ENCODE measurements around the gene U2AF2.

Gene U2AF2

DNA sequence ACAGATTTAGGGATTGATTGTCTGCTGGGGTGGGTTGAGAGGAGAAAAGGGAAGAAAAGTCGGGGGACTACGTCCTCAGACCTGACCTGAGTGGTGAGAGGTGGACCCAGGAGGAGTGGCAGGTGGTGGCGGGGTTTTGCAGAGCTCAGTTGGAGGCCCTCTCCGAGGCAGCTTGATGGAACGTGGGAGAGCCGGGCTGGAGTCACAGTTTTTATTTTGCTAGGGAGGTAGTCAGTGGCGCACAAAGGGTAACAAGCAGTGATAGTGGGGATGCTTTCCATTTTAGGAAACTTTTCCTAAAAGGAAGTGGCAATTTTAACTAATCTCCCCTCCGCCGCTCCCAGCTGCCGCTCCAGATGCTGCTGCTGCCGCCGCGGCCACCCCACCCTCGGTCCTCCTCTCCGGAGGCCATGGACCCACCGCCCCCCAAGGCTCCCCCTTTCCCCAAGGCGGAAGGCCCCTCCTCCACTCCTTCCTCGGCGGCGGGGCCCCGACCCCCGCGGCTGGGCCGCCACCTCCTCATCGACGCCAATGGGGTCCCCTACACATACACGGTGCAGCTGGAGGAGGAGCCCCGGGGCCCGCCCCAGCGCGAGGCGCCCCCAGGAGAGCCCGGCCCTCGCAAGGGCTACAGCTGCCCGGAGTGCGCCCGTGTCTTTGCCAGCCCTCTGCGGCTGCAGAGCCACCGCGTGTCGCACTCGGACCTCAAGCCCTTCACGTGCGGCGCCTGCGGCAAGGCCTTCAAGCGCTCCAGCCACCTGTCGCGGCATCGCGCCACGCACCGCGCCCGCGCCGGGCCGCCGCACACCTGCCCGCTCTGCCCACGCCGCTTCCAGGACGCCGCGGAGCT lies 12.5 kb upstream of the U2AF2 start:
- TF ChIP-seq, protein P1, sequence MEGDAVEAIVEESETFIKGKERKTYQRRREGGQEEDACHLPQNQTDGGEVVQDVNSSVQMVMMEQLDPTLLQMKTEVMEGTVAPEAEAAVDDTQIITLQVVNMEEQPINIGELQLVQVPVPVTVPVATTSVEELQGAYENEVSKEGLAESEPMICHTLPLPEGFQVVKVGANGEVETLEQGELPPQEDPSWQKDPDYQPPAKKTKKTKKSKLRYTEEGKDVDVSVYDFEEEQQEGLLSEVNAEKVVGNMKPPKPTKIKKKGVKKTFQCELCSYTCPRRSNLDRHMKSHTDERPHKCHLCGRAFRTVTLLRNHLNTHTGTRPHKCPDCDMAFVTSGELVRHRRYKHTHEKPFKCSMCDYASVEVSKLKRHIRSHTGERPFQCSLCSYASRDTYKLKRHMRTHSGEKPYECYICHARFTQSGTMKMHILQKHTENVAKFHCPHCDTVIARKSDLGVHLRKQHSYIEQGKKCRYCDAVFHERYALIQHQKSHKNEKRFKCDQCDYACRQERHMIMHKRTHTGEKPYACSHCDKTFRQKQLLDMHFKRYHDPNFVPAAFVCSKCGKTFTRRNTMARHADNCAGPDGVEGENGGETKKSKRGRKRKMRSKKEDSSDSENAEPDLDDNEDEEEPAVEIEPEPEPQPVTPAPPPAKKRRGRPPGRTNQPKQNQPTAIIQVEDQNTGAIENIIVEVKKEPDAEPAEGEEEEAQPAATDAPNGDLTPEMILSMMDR (IDR thresholded peaks at IDR 0.05; ENCODE audit: low read depth, low read length), result no peak
- DNase-seq (ENCODE audit: low read depth, low spot score), result no peak
- in situ Hi-C loops (cut with HindIII; ENCODE audit: low sequenced_read_pairs), result no loop called here
- H3K4me3 ChIP-seq (ENCODE audit: low read depth, low read length), result peak overlapping the region; percentile 84

DNA sequence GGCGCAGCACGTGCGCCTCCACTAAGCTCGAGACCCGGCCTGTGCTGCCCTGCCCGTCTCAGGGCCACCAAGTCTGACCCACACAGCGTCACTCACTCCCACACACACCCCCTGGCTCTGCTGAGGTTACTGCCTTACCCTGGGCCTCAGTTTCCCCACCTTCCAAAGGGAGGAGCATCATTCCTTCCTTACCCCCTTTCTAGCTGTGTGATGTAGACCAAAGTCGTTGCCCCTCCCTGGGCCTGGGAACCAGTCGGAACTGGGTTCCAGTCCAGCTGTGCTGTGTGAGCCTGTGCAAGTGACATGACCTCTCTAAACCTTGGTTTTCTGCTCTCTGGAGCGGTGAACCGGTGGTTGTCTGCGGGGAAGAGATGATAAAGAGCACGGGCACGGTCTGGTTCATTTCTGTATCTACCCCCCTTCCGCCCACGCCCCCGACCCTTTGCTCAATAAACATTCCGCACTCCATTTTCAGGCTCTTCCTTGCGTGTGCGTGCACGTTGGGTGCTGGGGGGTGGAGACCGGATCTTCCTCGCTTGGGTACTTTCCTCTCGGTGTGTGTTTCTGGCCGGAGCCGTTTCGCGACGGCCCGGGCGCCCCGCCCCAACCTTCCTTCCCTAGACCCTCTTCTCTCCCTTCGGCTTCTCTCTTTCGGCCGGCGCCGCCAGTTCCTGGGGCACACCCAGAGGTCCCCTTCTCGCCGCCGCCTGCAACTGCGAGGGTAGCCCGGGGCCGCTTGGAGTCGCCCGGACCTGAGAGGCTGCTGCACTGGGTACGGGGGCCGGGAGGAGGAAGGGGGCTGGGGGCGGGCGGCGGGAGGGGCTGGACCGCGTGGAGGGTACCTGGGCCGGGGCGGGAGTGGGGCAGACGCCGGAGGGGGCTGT lies 11.6 kb upstream of the U2AF2 start, which contains the start of gene ZNF581:
Gene ZNF581 (plus strand): TSS at position 647 of the 884 bp plus-strand sequence. CDS start 923 bp downstream, outside the sequence.
- DNase-seq (ENCODE audit: low read depth, low spot score), result peak; percentile 67
- TF ChIP-seq, protein P1 (IDR thresholded peaks at IDR 0.05; ENCODE audit: low read depth, low read length), result no peak
- in situ Hi-C loops (cut with HindIII; ENCODE audit: low sequenced_read_pairs), result no loop called here
- peak within 1 kb of the TSS; percentile 84 for H3K4me3 ChIP-seq (ENCODE audit: low read depth, low read length)

DNA sequence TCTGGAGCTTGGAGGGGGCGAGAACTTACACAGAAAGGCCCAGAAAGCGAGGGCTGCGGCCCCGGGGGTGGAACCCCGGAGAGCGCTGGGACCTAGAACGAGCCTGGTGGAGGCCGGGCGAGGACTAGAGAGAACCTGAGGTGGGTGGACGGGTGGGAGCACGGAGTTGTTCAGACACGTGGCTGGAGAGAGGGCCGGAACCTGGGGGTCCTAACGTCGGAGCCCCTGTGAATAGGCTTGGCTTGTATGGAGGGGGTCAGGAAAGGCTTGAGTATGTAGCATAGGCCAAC lies 11.0 kb upstream of the U2AF2 start:
- in situ Hi-C loops (cut with HindIII; ENCODE audit: low sequenced_read_pairs), result no loop called here
- no peak for DNase-seq (ENCODE audit: low read depth, low spot score)
- H3K4me3 ChIP-seq (ENCODE audit: low read depth, low read length), result peak overlapping the region; percentile 75

DNA sequence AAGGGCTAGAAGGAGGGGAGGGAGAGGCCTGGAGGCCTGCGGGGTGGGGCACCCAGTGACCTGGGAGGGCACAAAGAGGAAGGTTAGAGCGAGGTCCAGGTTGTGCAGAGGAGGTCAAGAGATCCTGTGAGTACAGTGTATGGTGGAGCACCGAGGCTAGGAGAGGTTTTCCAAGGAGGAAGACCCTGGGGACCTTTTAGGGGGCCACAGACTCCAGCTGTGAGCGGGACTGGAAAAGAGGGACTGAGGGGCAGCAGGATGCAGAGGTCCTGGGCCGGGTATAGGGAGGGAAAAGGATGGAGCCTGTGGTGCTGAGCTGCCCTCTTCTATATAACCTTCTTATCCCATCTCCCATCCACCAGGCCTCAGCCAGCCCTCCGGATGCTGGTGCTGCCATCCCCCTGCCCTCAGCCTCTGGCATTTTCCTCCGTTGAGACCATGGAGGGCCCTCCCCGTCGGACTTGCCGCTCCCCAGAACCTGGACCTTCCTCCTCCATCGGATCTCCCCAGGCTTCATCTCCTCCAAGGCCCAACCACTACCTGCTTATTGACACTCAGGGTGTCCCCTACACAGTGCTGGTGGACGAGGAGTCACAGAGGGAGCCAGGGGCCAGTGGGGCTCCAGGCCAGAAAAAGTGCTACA lies 10.5 kb upstream of the U2AF2 start:
- in situ Hi-C loops (cut with HindIII; ENCODE audit: low sequenced_read_pairs), result no loop called here
- H3K4me3 ChIP-seq (ENCODE audit: low read depth, low read length), result peak overlapping the region; percentile 75
- TF ChIP-seq, protein P1 (IDR thresholded peaks at IDR 0.05; ENCODE audit: low read depth, low read length), result no peak
- no peak for DNase-seq (ENCODE audit: low read depth, low spot score)

More for the DNA sequence above, 11.0 kb upstream of the U2AF2 start:
- TF ChIP-seq, protein P1 (IDR thresholded peaks at IDR 0.05; ENCODE audit: low read depth, low read length), result no peak

DNA sequence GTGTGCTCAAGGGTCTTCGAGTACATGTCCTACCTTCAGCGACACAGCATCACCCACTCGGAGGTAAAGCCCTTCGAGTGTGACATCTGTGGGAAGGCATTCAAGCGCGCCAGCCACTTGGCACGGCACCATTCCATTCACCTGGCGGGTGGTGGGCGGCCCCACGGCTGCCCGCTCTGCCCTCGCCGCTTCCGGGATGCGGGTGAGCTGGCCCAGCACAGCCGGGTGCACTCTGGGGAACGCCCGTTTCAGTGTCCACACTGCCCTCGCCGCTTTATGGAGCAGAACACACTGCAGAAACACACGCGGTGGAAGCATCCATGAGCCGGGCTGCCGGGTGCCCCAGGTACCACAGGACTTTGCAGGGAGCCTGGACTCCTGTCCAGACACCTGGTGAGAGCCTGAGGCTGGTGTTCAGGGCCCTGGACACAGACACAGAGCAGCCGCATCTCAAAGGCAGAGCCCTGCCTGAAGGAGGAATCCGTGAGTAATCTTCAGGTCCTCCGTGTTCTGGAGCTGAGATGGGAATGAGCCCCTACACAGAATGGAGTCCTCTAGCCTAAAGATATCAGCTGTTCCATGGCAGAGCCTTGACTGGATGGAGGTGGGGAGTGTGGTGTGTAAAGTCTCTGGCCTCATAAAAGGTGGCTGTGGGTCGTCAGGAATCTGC lies 9.9 kb upstream of the U2AF2 start:
- TF ChIP-seq, protein P1 (IDR thresholded peaks at IDR 0.05; ENCODE audit: low read depth, low read length), result no peak
- H3K4me3 ChIP-seq (ENCODE audit: low read depth, low read length), result peak overlapping the region; percentile 75
- DNase-seq (ENCODE audit: low read depth, low spot score), result no peak
- in situ Hi-C loops (cut with HindIII; ENCODE audit: low sequenced_read_pairs), result no loop called here

DNA sequence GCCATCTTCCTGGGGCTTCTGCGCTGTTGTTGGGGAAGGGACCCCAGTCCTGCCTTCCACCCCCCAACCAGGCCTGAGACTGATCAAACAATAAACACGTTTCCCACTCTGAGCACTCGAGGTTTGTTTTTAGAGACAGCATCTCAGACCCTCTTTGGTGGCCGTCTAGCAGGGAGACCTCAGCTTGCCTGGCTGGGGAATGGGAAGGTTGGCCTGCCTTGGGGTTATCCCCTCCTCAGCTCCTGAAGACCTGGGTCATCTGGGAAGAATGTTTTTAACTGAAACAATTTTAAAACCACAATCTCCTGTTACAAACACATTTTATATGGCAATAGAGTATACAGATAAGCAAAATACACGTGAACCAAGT lies 9.3 kb upstream of the U2AF2 start:
- TF ChIP-seq, protein P1 (IDR thresholded peaks at IDR 0.05; ENCODE audit: low read depth, low read length), result no peak
- in situ Hi-C loops (cut with HindIII; ENCODE audit: low sequenced_read_pairs), result no loop called here
- H3K4me3 ChIP-seq (ENCODE audit: low read depth, low read length), result no peak overlapping the region
- DNase-seq (ENCODE audit: low read depth, low spot score), result no peak
